ENCODE measurements around the gene ANO7.

ANO7 gene

GRCh38 chr2:241227594-241227993, 39.1 kb downstream of the ANO7 start:
- no peak for DNase-seq

DNA sequence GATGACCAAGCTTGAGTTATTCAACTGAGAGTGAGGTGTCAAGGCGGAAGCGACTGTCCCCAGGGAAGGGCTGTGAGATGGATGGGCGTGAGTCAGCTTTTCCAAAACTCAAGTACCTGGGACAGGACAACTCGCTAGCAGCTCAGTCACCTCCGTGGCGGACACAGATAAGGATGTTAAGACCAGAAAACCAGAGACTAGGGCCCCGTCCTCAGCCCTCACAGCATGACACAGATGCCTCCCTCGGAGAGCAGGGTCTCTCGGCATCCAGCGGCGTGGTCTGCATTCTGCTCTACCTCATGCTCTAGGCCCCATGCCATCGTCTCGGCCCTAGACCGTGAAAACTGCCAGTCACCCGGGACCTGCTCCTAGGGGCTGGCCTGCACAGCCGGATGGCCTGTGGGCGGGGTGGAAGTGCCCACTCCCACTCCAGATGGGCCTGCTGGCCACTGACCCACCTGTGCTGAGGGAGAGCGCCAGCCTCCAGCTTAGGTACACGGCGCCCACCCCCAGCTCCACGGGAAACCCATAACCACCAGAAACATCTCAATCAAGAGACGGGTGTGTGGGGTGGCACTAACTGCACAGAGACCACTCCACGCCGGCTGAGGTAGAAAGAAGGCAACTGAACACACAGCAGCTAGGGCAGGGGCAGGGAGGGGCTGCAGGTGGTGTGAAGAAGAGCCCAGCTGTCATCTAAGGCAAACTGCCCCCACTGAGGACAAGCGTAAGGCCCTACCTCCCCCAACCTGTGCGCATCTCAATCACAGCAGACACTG, 39.8 kb downstream of the ANO7 start:
- no peak for DNase-seq

GRCh38 chr2:241228860-241229516, 40.5 kb downstream of the ANO7 start:
- no peak for DNase-seq

- DNase-seq: no peak
Observed at GRCh38 chr2:241229563-241230401, 41.3 kb downstream of the ANO7 start.

- no peak for DNase-seq
Observed at GRCh38 chr2:241230435-241230834, 42.0 kb downstream of the ANO7 start.

- no peak for DNase-seq
Observed at GRCh38 chr2:241232736-241233575, 44.5 kb downstream of the ANO7 start.

DNA sequence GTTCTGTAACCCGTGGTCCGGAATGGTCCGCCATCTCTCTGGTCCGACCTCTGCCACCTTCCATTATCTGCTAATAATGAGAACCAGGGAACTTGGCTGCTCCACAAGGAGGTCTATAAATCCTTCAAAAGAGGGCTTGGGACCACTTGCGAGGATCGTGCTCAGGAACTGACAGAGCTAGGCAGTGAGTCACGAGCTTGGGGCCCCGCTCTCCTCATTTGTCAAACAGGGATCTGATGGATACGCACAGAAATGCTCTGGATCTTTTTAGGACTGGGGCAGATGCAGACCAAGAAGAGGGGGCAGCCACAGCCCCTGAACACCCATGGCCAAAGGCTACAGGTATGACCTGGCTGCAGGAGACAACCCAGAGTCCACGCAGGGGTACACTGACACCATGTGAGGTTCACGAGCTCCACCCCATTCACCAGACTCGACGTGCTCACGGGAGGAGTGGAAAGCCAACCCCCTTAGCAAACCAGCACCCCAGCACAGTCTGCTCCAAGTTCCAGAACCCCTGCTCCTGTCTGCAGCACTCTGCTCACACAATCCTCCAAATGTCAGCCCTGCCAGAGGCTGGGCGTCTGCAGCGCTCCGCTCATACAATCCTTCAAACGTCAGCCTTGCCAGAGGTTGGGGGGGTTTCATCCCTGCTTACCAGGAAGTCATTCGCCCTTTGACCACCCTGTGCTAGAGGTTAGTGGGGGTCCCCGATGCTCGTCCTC, 45.8 kb downstream of the ANO7 start:
- no peak for DNase-seq

- no peak for DNase-seq
Observed at GRCh38 chr2:241234962-241235740, 46.7 kb downstream of the ANO7 start.

DNA sequence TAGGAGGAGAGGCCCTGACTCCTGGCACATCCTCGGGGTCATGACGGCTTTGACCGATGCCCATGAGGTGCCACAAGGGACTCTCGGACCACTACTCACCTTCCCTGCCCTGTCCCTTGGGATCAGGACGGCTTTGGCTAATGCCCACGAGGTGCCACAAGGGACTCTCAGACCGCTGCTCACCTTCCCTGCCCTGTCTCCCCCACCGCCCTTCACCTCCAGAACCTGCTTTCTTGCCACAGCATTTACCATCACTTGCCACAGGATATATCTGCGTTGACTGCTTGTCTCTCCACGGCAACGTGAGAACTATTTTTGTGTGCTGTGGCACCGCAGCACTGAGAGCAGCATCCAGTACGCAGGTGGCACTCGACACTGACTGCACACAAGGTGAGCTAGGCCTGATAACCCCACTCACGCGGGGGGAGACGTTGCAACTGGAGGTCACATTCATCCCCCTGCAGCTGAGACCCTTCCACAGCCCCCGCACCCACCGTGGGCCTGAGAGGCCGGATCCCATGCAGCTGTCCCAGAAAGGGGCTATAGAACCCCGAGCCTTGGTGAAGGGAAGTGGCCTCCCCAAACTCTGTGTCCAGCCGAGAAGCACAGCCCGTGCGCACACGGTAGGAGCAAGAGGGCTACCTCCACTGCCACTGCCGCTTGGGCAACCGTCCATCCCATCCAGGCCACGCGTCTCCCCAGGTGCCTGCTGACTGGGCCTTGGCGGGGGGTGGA, 47.5 kb downstream of the ANO7 start:
- DNase-seq: no peak

DNA sequence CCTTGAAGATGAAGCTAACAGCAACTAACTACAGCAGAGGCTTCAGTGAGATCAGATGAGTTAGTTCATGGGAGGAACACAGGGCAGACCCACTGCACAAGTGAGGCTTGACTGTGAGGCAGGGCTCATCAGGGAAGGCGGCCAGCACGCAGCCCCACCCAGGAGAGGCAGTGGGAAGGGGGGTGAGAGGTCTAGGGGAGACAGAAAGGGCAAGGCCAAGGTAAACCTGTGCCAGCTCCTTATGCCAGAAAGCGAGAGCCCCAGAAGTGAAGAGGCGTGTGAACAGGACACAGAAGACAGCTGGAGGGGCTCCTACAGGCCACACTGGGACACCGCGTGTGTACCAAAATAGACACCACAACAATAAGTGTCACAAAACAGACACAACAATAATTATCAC, 48.6 kb downstream of the ANO7 start:
- DNase-seq: no peak

DNA sequence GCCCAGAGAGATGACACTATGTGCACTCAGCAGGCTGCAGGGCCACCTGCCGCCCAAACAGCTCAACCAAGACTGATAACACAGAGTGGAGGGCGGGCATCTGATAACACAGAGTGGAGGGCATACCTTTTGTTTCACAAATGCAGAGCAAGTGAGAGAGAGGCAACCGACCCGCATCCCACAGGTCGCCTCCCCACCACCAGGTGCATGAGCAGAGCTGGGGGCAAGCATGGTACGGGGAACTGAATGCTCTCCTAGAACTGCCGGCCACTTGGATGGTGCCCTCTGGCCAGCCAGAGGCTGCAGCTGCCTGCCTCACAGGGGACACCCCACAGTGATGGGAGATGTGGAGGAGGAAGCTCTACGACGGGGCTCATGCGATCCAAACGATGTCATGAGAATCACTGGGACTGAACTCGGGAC, 49.5 kb downstream of the ANO7 start:
- DNase-seq: no peak

GRCh38 chr2:241238693-241239198, 50.3 kb downstream of the ANO7 start:
- no peak for DNase-seq

DNA sequence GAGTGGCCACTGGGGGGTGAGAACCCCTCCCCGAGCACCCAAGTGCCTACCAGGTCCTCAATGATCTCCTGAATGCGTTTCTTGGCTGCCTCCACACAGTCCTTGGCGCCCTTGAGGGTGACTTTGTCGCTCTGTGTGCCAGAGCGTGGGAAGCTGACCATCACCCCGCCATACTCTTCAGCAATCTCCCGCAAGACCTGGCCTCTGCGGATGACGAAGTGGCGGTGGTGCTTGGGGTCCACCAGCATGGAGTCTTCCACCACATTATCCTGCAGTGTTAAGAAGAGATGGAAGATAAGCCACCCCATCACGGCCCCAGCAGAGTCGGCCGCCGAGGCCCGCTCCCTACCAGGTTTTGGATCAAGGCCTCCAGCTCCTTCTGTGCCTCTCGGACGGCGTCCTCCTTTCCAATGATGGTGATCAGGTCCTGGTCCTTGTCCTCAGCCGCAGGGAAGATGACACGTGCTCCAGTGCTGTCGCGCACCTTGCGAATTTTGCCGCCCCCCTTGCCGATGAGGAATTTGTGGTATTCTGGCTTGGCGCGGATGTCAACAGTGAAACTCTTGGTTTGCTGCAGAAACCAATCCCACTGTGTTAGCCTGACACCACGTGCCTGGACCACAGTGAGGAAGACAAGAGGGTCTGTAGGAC, 51.2 kb downstream of the ANO7 start:
- DNase-seq: no peak

DNA sequence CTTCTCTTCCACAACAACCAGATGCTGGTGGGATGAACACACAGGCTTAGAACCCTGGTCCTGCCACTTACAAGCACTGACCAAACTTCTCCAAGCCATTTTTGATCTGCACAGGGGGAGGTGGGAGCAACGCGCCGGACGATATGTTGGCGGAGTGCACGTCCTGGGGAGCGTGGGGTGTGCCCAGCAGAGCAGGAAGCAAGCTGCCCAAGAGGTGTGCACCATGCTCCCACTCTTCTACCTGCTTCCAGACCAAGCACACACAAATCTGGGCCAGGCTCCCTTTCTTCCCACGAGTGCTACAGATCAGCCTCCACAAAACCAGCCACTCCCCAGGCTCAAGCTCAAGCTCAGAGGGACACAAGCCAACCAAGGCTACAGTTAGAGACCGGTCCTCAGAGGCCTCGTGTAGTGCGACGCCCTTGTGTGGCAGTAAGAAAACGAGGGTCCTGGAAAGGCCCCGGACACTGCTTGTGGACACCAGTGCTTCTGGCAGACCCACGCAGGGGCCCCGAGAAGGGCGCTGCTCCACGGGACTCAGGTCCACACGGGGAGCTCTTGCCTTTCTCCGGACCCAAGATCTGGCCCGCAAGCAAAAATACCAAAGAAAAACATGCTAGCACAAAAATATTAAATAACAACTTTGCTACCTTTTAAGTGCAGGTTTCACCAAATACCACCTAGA, 52.0 kb downstream of the ANO7 start:
- no peak for DNase-seq

DNA sequence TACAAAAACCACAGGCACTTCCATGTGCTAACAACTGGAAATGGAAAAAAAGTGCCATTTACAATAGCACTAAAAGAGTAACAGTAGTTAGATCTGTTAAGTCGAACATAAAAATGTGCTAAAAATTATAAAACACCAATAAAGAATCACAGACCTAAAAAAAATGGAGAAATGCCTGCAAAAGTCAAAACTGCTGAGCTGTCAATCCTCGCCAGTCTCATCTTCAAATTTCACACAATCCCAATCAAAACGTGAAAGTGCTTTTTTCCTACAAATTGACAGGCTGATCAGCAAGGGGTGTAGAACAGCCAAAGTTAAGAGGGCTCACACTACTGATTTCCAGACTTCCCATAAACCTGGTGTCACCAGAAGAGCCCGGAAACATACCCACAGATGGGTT, 53.2 kb downstream of the ANO7 start:
- no peak for DNase-seq

GRCh38 chr2:241242306-241242705, 53.8 kb downstream of the ANO7 start:
- DNase-seq: no peak

DNA sequence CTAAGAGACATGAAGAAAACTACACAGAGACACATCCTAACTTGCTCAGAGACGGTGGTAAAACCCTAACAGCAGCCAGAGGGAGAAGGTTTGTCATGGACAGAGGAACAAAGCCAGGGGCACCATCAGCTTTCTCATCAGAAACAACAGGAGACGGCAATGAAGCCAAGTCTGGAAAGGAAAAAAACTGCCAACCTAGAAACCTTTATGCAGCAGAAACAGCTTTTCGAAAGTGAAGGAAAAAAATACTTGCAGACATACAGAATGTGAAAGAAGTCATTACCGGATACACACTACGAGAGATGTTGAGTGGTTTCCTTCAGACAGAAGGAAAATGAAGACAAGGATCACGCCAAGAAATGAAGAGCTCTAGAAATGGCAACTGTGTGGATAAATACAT, 55.9 kb downstream of the ANO7 start:
- no peak for DNase-seq

- DNase-seq: no peak
Observed at GRCh38 chr2:241248289-241248688, 59.8 kb downstream of the ANO7 start.
